ENCODE data around the gene DES.

Gene DES

DNA sequence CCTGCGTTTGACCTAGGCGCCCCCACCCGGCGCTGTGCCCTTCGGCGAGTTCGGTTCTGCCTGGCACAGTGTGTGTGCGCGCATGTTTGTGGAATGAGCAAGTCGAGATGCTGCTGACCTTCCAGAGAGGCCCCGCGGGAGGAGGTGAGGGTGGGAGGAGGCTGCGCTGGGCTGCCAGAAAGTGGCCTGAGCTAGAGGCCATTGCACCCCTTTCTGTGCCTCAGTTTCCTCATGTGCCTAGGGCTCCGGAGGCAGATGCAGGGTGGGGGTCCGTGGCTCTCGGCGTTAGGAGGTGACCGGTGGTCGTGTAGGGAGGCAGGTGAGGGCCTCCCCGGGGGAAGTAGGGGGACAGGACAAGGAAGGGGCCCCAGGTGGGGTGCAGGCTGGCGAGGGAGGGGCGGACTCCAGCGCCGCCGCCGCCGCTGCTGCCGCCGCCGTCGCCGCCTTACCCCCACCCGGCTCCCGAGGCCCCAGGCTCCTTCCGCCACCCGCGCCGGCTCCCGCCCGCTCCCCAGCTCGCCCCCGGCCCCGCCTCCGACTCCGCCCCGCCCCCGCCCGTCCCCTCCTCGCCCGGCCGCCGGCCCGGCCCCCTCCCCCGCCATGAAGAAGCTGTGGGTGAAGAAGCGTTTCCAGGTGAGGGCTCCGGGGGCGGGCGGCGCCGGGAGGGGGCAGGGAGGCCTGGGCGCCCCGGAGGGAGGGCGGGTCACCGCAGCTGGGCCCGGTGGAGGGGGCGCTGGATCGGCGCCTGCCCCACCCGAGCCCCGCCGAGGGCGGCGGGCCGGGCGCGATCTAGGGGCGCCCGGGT is 23.5 kb downstream of the DES start:
- peak; percentile 47 for DNase-seq

GRCh38 chr2:219442256-219443015 is 24.3 kb downstream of the DES start:
- DNase-seq, result no peak

DNA sequence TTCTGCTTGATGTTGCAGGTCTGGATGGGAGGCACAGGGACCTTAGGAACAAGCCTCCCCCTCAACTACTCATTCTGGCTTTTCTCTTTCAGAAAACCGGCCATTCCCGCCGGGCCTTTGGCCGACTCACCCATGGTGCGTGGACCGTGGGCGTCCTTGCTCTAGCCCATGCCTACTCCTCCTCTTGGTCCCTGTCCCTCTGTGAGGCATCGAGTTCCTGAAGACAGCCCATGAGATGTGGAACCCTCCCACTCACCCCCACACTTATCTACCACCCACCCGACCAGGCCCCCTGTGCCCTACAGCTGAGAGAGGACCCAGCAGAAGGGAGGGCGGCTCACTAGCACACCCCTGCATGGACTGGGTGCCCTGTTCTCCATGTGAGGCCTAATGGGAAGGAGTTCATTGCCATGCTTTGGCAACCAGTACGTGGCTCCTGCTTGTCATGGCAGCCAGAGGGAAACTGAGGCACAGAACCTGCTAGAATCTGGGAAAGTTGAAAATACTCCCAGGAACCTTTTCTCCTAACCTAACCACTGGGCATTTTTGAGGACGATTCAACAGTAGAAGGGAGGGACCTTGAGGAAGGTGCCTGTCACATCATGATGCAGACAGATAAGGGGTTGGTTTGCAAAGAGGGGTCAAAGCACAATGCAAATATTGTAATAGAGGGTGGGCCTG is 25.0 kb downstream of the DES start:
- no peak for DNase-seq

- DNase-seq, result no peak
Measured at GRCh38 chr2:219443697-219444023, 25.5 kb downstream of the DES start.

GRCh38 chr2:219444566-219445091 is 26.5 kb downstream of the DES start:
- DNase-seq, result no peak

DNA sequence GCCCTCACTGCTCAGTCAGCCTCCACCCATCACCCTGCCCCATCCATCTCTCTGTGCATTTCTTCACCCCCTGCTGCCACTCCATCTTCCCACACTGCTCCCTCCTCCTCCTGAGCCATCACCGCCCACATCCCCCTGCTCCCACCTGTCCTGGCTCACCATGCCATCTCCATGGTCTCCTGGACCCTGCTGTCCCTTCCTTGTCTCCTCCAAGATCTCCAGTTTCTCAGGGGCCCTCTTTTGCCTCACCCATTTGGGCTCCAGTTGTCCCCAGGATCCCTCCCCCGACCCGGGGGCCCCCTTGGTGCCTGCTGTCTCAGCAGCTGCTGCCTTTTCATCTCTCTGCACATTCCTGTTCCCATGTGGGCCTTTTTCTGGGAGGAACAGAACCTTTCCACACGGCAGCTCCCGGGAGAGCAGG is 27.1 kb downstream of the DES start:
- DNase-seq, result no peak

DNA sequence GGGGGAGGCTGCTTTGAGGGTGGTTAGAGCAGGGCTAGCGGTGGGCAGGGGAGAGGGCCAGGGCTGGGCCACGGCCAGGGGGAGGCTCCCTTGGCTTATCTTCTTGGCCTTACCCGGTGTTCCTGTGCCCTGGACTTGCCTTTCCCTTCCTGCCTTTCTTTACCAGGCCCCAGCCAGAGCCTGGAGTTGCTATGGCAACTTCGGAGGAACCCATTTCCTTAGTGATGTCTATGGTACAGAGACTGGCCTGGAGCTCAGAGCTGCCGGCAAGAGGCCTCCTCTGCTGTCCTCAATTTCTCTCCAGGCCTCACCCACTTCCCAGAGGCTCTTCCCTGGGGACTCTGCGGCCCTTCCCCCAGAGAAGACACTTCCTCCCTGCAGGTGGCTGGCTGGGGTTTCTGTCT is 27.9 kb downstream of the DES start:
- no peak for DNase-seq

DNA sequence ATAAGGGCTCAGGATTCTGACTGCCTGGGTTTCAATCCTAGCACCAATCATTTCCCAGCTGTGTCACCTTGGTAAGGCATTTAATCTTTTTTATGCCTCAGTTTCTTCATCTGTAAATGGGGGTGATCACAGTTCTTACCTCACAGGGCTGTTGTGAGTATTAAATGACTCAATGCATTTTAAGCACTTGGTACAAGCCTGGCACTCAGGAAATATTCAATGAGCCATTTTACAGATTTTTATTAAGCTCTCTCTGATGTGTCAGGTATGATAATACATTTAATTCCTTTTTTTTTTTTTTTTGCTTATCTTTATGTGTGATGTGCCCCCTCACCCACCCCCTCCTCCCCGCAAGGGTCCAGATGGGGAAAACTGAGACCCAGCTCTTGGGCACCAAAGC is 28.5 kb downstream of the DES start:
- no peak for DNase-seq

GRCh38 chr2:219447242-219448098 is 29.3 kb downstream of the DES start:
- DNase-seq, result no peak

DNA sequence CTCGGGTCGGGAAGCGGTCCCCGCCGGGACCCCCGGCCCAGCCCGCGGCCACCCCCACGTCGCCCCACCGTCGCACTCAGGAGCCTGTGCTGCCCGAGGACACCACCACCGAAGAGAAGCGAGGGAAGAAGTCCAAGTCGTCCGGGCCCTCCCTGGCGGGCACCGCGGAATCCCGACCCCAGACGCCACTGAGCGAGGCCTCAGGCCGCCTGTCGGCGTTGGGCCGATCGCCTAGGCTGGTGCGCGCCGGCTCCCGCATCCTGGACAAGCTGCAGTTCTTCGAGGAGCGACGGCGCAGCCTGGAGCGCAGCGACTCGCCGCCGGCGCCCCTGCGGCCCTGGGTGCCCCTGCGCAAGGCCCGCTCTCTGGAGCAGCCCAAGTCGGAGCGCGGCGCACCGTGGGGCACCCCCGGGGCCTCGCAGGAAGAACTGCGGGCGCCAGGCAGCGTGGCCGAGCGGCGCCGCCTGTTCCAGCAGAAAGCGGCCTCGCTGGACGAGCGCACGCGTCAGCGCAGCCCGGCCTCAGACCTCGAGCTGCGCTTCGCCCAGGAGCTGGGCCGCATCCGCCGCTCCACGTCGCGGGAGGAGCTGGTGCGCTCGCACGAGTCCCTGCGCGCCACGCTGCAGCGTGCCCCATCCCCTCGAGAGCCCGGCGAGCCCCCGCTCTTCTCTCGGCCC is 30.1 kb downstream of the DES start:
- no peak for DNase-seq

DNA sequence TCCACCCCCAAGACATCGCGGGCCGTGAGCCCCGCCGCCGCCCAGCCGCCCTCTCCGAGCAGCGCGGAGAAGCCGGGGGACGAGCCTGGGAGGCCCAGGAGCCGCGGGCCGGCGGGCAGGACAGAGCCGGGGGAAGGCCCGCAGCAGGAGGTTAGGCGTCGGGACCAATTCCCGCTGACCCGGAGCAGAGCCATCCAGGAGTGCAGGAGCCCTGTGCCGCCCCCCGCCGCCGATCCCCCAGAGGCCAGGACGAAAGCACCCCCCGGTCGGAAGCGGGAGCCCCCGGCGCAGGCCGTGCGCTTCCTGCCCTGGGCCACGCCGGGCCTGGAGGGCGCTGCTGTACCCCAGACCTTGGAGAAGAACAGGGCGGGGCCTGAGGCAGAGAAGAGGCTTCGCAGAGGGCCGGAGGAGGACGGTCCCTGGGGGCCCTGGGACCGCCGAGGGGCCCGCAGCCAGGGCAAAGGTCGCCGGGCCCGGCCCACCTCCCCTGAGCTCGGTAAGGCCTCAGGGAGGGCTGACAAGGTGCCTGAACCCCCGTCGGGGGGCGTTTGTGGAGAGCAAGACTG is 30.7 kb downstream of the DES start:
- no peak for DNase-seq

DNA sequence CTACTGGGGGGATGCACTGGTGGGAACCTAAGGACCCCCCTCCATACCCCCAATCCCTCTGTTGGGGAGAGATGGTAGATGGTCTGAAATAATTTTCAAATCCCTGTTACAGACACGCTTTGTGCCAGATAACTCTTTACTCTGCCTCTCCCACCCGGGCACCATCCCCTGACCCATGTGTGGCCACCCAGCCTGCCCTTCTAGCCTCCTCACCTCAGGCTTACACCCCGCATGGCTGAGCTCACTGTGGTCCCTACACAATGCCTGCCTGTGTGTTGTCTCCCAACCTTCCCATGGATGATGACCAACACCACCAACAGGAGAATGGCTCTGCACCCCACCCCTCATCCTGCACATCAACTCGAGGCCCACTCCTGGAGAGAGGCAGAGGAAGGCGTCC is 31.4 kb downstream of the DES start:
- DNase-seq, result no peak

- no peak for DNase-seq
Measured at GRCh38 chr2:219451661-219452360, 33.6 kb downstream of the DES start.

GRCh38 chr2:219452361-219453317 is 34.5 kb downstream of the DES start:
- DNase-seq, result no peak

DNA sequence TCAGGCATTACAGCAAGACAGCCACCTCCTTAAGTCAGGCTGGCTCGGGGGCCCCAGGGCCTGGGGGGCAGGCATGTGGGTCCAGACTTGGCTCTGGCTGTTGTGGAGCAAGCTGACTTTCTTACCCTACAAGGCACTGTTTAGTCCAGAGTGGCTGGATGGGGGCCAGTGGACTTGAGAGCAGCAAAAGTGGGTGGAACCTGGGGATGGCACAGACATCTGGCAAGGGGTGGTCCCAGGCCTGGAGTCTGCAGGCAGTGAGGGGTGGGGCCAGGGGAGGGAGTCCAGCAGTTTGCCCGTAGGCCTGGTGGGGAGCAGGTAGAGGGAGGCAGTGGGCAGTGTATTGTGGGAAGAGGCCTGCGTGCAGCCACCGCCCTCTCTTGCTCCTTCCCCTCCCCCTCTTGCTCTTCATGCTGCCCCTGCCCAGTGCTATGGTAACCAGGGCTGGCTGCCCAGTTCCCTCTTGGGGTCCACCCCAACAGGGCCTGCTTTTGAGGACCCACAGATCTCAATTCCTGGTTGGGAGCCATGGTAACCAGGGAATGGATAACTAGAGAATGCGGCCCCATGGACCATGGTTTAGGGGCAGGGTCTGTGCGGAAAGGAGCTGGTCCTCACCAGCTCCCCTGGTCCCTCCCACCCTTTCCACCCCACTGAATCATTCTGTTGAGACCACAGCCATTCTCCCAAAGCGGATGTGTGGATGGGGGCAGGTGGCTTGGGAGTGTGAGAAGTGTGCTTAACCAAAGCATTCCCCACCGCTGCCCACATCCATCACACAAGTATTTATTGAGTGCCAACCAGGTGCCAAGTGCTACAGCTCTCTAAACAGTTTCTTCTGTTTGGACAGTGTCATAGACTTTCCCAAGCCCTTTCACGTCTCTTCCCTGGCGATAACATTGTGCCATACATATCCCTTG is 35.8 kb downstream of the DES start:
- DNase-seq, result no peak

GRCh38 chr2:219455581-219455980 is 37.4 kb downstream of the DES start:
- no peak for DNase-seq

GRCh38 chr2:219457784-219458369 is 39.7 kb downstream of the DES start:
- no peak for DNase-seq

- DNase-seq, result no peak
Measured at GRCh38 chr2:219458996-219459395, 40.8 kb downstream of the DES start.

Measured in activated gamma-delta T cell treated with Interleukin-2 at 50 U/mL for 16 hours (primary cell).